ENCODE data around the gene ATP6AP1. TPM values are rescaled to one million over a fixed set of nuclear protein-coding genes. Genes with fewer than 3 reads are reported as not detected.

ATP6AP1 gene
- total RNA-seq, 1 donor from 2014 or later = 108 TPM

GRCh38 chrX:154444755-154445246, 16.3 kb downstream of the ATP6AP1 start:
- DNase-seq (ENCODE audit: low spot score) = no peak

GRCh38 chrX:154445776-154446175, 17.3 kb downstream of the ATP6AP1 start:
- DNase-seq (ENCODE audit: low spot score) = no peak

- no peak for DNase-seq (ENCODE audit: low spot score)
These were observed 18.0 kb downstream of the ATP6AP1 start for GRCh38 chrX:154446430-154446829.

DNA sequence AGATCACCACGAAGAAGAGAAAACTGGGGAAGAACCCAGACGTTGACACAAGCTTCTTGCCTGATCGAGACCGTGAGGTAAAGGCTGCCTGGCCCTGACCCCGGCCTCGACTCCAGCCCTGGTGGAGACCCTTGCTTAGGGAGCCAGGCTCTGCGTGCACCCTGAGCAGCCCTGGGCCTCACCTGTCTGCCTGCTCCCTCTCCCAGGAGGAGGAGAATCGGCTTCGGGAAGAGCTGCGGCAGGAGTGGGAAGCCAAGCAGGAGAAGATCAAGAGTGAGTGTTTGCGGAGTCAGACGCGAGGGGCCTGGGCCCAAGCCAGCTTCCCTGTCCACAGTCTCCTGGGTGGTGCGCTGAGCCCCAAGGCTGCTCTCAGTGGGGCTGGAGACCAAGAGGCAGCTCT, 20.0 kb downstream of the ATP6AP1 start:
- DNase-seq (ENCODE audit: low spot score) = no peak

GRCh38 chrX:154449618-154450017, 21.1 kb downstream of the ATP6AP1 start:
- no peak for DNase-seq (ENCODE audit: low spot score)

GRCh38 chrX:154450312-154450711, 21.8 kb downstream of the ATP6AP1 start:
- no peak for DNase-seq (ENCODE audit: low spot score)

- no peak for DNase-seq (ENCODE audit: low spot score)
These were observed 24.3 kb downstream of the ATP6AP1 start for GRCh38 chrX:154452823-154453222.

DNA sequence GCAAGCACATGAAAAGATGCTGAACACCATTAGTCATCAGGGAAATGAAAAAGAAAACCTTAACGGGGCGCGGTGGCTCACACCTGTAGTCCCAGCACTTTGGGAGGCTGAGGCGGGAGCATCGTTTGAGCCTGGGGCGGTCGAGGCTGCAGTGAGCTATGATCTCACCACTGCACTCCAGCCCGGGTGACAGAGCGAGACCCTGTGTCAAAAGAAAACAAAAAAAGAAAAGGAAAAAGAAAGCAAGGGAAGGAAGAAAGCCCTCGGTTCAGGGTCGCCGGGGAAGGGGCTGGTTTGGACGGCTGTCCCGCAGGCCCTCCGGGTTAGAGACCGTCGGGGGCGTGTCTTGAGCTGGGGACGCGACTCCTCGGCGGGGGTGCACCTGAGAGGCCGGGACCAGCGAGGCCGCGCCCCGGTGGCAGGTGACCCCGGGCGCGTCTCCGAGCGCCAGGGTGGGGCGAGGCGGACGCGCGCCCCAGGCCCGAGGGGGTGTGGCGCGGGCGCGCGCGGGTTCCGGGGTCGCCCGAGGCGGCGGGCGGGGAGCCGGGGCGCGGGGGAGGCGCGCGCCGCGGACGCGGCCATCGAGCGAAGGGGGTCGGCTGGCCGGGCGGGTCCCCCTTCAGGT, 29.1 kb downstream of the ATP6AP1 start:
- DNase-seq (ENCODE audit: low spot score) = no peak

- DNase-seq (ENCODE audit: low spot score) = no peak
These were observed 29.9 kb downstream of the ATP6AP1 start, which contains the start of gene PLXNA3 for GRCh38 chrX:154458116-154458953. TSS of gene PLXNA3 (plus strand) at chrX:154458281. CDS start at chrX:154460184, 1,903 bp downstream.

DNA sequence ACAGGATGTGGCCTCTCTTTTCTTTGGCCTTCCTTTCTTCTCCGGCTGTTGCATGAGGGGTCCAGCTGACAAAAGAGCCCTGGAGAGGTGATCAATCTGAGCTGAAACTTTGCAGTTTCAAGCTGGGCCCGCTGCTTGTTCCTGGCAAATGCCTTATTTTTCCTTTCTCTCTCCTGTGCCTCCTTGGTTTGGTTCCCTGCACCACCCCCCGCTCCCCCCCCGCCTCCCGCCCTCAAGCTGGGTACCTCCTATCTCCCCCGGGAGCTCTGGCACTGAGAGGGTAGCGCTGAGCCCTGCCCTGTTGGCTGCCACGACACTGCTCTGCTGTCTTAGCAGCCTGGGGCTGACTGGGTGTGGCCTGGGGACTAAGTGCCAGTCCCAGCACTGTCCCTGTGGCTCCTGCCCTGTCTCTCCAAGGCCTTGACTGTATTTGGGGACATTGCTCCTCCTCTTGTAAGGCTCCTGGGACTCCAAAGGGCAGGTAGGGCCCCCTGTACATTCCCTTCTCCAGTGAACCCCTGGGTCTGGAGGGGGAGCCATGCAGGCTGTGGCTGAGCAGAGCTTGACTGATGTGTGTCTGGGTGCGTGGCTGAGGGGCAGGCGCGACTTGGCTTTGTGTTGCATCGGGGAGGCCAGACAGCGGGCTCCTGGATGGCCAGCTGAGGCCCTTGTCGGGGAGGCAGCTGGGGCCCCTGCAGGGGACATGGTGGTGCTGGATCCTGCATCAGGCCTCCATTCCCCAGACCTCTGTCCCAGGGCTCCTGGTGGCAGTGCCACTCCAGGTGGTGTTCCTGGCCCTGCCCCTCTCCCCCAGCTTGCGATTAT, 30.7 kb downstream of the ATP6AP1 start:
- no peak for DNase-seq (ENCODE audit: low spot score)

DNA sequence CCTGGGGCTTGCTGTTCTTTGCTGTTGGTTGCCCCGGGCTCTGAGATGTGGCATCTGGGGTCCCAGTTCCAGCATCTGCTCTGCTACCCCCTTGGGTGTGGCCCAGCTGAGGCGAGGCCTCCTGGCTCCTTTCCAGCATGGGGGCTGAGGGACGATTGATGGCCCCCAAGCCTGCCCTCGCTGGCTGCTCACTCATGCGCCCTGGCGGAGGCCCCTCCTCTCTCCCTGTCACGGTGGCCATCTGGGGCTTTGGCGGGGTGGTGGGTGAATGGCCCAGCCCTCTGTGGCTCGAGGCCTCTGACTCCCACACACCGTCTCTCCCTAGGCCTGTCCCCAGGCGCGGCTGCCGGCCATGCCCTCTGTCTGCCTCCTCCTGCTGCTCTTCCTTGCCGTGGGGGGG, 31.4 kb downstream of the ATP6AP1 start:
- DNase-seq (ENCODE audit: low spot score) = no peak

DNA sequence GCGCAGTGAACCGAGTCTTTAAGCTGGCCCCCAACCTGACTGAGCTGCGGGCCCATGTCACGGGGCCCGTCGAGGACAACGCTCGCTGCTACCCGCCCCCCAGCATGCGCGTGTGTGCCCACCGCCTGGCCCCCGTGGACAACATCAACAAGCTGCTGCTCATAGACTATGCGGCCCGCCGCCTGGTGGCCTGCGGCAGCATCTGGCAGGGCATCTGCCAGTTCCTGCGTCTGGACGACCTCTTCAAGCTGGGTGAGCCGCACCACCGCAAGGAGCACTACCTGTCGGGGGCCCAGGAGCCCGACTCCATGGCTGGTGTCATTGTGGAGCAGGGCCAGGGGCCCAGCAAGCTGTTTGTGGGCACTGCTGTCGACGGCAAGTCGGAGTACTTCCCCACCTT, 31.8 kb downstream of the ATP6AP1 start:
- DNase-seq (ENCODE audit: low spot score) = no peak

DNA sequence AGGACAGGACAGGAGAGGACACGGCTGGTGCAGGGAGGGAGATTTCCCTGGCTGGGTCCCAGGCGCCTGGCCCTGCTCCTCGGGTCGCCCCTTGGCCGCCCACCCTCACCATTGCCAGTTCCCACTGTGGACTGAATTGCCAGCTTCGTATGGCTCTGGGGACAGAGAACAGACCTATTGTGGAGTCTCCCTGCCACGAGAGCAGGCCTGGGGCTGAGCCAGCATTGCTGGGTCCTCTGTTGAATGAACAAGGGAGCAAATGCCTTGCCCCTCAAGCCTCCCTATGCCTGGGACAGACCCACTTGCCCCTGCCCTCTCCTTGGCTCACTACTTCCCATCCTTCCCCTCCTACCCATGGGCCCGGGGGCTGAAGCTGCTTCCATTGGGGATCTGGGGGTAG, 33.9 kb downstream of the ATP6AP1 start:
- no peak for DNase-seq (ENCODE audit: low spot score)

DNA sequence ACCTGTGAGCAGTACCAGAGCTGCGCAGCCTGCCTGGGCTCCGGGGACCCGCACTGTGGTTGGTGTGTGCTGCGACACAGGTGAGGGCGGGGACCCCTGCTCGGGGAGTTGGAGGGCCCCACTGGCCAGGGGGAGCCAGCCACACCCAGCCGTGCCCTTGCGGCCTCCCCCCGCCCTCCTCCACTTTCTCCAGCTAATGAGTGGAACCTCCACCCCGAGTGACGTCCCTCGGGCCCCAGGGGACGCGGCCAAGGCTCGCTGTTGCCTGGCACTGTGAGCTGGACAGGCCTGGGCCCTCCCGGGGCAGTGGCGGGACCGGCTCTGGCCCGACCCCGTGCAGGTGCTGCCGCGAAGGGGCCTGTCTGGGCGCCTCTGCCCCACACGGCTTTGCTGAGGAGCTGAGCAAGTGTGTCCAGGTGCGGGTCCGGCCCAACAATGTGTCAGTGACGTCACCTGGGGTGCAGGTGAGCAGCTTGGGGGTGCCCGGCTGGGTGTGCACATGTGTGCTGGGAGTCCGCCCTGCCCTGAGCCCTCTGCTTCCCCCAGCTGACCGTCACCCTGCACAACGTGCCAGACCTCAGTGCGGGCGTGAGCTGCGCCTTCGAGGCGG, 35.2 kb downstream of the ATP6AP1 start:
- DNase-seq (ENCODE audit: low spot score) = no peak

DNA sequence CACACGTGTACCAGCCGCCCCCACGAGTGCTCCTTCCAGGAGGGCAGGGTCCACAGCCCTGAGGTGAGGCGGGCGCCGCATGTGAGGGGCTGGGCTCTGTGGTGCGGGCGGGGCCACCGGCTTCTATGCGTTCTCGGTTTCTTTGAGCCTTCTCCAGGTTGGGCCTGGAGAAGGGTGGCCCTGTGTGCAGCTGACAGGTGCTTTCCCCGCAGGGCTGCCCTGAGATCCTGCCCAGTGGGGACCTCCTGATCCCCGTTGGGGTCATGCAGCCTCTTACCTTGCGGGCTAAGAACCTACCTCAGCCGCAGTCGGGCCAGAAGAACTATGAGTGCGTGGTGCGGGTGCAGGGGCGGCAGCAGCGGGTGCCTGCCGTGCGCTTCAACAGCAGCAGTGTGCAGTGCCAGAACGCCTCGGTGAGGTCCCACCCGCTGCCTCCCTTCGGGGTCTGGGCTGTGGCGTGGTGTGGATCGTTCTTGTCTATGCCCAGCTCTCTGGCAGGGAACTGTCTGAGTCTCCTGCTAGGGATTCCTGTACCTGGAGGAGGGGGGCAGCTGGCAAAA, 36.4 kb downstream of the ATP6AP1 start:
- DNase-seq (ENCODE audit: low spot score) = no peak

DNA sequence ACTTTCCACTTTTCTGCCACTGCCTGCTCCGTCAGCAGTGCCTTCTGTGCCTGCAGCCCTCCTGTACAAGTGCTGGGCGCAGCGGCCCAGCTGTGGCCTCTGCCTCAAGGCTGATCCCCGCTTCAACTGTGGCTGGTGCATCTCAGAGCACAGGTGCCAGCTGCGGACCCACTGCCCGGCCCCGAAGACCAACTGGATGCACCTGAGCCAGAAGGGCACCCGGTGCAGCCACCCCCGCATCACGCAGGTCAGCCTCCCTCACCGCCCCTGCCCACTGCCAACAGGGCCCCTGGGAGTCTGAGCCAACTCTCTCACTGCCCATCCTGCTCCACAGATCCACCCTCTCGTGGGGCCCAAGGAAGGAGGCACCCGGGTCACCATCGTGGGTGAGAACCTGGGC, 37.1 kb downstream of the ATP6AP1 start:
- DNase-seq (ENCODE audit: low spot score) = no peak

GRCh38 chrX:154466036-154466435, 37.6 kb downstream of the ATP6AP1 start:
- DNase-seq (ENCODE audit: low spot score) = no peak

DNA sequence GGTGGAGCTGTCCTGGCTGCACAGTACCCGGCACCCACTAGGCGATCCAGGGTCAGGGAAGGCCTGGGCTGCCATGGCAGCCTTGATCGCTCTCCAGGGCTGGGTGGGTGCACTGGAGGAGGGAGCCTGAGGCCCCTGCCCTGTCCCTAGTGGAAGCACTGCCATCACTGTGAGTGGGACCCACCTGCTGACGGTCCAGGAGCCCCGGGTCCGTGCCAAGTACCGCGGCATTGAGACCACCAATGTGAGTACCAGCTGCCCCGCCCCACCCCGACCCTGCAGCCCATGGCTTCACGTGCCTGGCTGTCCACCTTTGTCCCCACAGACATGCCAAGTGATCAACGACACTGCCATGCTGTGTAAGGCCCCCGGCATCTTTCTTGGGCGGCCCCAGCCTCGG, 38.4 kb downstream of the ATP6AP1 start:
- no peak for DNase-seq (ENCODE audit: low spot score)

- DNase-seq (ENCODE audit: low spot score) = no peak
These were observed 39.1 kb downstream of the ATP6AP1 start for GRCh38 chrX:154467556-154467955.

GRCh38 chrX:154468217-154468616, 39.7 kb downstream of the ATP6AP1 start:
- DNase-seq (ENCODE audit: low spot score) = no peak

DNA sequence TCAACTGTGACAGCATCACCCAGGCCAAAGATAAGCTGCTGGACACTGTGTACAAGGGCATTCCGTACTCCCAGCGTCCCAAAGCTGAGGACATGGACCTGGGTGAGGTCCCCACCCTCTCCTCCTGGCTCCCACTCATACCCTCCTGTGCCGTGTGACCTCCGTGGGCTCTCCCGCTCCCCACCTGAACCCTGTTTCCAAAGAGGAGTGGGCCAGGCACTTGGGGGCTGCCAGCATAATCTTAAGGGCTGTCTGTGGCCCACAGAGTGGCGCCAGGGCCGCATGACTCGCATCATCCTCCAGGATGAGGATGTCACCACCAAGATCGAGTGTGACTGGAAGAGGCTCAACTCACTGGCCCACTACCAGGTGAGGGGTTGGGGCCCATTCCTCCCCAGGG, 40.6 kb downstream of the ATP6AP1 start:
- DNase-seq (ENCODE audit: low spot score) = no peak

Measured in mucosa of gallbladder (tissue), 1 donor.